H4 (cell line): ENCODE data around the gene DCAF12. TPM values are rescaled to one million over a fixed set of nuclear protein-coding genes. Genes with fewer than 3 reads are reported as not detected.

Experiments
- DNase-seq: peaks from one replicate; pipeline ENCODE4 v3.0.0-alpha.2; 2015; ENCODE audit warnings: low spot score
- total RNA-seq: library from RNA; depleted of rRNA; stranded (reverse); fragments of >200 nt; shearing (Covaris generic); gene quantifications from 2 replicates; pipeline ENCODE4 v1.2.3, GENCODE V29; 2014

The DCAF12 gene
- total RNA-seq, 1 experiment from 2014 or later: 38.8 TPM

DNA sequence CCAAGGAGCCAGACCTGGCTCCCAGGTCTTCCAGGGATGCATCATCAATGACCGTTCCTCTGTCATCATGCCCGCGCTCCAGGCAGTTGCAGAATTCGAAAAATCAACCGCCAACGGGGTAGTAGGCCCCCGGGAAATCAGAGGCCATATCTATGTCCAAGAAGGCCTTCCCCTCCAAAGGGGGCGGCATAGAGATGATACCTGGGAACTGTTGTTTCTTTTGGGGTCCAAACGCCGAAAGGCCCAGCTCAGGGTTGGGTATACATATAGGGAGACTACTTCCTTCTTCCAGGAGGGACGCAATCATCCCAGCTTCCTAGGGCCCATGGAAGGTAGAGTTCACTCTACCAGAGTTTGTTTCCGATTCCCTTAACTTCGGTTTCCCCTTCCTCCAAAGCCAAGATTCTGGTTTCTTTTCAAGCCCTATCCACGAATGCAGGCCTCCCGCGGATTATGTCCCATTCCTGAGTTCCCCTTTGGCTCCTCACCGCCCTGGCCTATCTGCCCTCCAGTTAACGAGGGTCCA, 754 bp downstream of the DCAF12 start:
- no peak for DNase-seq

DNA sequence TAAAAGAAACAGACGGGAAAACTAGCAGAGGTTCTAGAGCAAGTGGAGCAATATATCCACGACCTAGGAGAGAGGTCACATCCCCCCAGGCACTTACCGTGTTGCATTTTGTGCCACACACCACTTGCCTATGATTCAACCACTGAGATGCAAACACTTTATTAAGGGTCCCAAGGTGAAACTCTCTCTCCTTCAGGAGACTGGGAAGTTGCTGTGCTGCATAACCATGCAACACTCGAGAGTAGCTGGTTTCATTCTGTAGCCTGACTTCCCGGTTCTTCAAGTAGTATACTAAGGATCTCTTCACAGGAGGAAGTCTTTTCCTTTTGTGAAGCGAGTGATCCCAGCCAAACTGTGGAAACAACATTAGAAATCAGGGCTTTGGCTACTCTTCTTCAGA, 1.6 kb downstream of the DCAF12 start:
- no peak for DNase-seq

DNA sequence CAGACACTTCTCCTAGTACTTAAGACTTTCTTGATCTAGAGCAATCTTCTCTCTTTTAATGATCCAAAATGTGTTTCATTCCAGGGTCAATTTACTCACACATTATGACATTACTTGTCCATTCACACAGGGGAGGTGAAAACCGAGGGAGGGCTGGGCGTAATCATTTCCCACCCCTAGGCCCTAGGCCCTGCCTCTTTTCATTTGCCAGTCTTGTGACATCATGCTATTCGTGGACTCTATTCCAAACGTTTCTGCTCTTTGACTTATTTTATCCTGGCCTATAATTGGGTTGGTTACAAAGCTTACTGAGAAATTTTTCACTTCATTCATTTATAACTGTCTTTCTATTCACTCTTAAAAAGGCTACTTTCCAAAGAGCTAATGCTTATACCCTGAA, 2.4 kb downstream of the DCAF12 start:
- DNase-seq: no peak

DNA sequence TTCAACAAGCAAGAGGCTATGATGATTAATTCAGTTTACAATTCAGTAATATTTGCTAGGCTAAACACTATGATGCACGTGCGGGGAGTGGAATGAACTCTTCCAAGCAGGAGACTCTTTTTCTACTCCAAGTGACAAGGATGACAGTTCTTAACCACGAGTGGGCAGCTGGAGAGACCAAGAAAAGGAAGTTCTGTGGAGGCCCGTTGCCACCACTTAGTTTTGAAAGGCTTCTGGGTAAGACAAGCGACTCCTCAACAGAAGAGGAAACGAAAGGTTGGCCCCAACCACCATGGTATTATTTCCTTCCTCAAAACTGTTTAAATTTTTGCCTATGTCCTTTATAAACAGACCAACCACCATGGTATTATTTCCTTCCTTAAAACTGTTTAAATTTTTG, 2.8 kb downstream of the DCAF12 start:
- DNase-seq: no peak

DNA sequence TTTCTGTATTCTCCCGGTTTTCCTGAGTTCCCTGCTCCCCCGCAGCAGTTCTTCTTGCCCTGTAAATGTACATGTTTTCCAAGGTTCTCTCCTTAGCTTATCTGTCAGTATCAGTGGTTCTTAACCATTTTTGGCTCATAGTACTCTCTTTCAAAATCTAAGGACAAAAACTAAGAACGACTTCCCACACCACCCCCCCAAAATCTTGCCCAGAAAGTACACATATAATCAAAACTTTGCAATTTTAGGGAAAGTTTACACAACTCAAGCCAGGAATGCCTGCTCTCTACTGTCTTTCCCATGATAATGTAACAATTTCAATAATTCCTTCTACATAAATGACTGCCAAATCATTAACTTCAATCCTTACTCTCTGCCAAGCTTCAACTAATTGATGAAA, 4.5 kb downstream of the DCAF12 start:
- no peak for DNase-seq

DNA sequence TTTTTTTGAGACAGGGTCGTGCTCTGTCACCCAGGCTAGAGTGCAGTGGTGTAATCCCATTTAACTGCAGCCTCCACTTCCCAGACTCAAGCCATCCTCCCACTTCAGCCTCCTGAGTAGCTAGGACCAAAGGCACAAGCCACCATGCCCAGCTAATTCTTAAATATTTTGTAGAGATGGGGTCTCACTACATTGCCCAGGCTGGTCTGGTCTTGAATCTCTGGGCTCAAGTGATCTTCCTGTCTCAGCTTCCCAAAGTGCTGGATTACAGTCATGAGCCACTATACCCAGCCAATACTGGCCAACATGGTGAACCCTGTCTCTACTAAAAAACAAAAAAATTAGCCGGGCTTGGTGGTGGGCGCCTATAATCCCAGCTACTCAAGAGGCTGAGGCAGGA, 6.8 kb downstream of the DCAF12 start:
- no peak for DNase-seq

DNA sequence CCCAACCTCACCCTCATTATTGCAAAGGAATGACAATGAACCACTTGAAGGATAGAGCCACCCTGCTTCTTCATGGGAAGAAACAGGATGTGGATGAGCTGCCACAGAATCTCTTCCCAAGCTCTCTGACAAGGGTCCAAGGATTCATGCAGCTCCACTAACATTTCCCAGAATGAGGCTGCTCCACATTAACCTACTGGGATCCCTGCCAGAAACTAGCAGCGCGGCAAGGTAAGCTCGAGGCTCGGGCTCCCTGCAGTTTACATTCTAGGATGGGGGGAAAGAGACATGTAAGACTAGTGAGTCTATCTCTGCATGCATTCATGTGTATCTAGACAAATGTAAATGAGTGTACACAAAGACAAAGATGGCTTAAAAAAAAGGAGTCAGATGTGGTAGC, 12.1 kb downstream of the DCAF12 start:
- DNase-seq: no peak

DNA sequence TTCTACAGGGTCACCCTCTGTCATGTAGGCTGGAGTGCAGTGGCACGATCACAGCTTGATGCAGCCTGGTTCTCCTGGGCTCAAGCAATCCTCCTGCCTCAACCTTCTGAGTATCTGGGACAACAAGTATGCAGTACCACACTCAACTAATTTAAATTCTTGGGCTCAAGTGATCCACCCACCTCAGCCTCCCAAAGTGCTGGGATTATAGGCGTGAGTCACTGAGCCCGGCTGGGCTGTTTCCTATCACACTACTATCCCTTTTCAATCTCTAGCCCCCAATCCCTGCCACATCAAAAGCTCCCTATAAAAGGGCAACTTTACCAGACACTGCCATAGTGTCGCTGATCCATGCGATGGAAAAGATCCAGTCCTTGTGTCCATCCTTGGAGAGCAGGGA, 20.4 kb downstream of the DCAF12 start:
- no peak for DNase-seq

DNA sequence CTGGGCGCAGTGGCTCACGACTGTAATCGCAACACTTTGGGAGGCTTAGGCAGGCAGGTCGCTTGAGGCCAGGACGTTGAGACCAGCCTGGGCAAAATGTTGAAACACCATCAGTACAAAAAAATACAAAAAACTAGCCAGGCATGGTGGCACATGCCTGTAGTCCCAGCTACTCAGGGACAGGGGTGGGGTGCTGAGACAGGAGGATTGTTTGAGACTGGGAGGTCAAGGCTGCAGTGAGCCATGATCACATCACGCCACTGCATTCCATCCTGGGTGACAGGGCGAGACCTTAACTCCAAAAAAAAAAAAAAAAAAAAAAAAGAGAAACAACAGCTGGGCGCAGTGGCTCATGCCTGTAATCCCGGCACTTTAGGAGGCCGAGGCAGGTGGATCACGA, 23.7 kb downstream of the DCAF12 start:
- DNase-seq: no peak

DNA sequence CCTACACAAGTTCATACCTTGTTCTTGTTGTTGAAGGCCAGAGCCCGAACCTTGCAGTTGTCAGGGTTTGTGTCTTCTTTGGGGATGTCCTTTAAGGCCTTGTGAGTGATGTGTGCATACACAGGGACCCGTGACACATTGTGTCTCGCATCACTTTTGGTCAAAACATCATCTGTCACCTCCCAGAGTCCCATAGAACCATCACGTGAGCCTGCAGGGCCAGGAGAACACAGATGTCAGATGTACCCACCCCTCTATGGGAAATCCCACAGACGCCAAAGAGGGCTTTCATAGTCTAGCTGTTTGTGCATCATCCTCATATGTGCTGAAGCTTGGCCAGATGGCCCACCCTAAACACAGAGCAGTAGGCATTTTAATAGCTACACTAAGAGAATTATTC, 28.2 kb downstream of the DCAF12 start:
- no peak for DNase-seq

DNA sequence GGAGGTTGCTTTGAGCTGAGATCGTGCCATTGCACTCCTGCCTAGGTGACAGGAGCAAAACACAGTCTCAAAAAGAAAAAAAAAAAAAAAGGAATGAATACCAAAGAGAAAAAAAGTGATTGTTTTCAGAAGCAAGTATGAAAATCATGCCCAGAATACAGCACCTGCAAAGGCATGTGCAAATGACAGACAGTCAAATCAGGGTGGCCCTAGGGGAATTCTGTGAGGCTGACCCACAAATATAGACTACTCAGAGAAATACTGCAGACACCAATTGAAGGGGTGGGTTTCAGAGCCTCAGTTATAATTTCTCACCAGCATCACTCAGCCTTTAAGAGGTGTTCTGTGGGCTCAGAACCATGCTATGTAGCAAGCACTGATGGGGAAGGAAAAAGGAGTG, 28.6 kb downstream of the DCAF12 start:
- no peak for DNase-seq

DNA sequence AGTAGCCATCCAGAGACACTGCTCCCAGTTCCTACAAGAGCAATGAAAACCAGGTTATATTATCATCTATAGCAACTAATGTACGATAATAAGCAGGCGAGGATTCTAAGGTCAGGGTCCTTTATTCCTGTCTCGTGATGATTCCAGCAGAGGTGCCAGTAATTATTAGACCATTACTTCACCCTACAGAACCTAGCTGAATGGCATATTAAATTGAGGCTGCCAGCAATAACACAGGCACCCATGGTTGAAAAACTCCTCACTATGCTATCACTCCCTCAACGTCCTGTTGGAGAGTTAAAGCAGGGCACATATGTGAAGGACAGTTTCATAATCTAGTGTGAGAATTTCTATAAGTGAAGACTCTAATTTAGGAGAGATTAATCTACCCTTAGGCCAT, 29.7 kb downstream of the DCAF12 start:
- DNase-seq: no peak

DNA sequence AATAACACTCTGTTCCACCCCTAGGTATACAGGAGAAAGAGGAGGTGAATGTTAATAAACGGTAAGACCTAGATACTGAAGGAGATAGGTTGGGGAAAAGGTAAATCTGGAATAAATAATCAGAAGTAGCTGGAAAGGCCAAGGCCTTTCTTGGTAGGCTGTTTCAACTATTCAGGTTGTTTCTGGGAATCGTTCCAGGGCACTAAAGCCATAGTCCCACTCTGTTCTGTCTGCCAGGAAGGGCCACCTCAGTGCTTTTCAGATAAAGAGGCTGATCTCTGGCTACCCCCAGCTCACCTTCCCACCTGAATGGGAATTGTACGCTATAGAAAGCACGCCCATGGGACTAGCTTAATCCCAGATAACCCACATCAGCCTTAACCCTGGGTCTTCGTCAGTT, 32.9 kb downstream of the DCAF12 start:
- DNase-seq: no peak

DNA sequence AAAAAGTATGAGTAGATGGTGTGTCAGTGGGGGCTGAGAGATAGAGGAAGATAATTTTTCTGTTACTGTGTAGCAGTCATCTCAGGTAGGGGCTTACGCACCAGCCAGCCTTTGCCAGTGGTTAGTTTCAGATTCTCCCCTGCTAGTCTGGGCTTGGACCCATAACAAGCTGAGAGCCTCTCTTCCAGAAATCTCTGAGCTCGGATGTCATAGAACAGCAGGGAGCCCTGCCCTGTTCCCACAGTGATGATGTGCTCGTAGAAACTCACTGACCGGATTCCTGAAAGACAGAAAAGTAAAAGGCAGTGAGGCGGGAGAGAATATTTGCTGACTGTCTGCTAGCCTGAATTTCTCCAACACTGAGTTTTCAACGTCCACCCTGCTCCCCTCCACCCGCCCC, 37.2 kb downstream of the DCAF12 start:
- DNase-seq: no peak

DNA sequence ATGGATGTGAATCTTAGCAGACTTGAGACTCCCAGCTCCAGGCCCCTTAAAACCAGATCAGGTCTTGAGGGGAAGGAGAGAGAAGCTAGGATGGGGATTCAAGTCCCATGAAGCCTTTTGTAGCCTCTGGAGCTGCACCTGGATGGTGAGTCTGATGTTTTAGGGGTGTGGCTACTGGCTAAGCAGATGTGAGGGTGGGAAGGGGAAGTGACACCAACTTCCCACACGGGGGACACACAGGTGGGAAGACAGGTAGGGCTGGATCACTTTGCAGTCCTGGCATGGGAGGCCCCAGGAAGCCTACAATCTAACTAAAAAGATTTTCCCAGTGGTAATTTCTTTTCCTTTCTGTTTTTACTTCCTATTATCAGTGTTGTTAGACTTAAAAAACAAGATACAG, 39.1 kb downstream of the DCAF12 start:
- DNase-seq: no peak

DNA sequence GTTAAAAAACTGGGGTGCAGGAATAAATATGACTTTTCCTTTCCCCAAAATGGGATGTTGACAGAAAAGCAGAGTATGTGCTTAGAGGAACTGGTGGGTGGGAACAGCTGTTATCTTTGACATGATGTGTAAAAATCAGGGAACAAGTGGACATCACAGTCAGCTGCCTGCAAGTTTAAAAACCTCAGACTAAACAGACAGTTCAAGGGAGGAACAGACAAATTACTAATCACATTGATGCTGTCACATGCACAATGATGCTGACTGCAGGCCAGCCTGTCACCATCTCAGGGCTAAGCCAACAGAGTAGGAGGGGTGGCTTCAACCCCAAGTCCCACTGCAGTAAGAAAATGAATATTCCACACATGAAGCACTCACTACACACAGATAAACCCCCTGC, 39.6 kb downstream of the DCAF12 start:
- DNase-seq: no peak

DNA sequence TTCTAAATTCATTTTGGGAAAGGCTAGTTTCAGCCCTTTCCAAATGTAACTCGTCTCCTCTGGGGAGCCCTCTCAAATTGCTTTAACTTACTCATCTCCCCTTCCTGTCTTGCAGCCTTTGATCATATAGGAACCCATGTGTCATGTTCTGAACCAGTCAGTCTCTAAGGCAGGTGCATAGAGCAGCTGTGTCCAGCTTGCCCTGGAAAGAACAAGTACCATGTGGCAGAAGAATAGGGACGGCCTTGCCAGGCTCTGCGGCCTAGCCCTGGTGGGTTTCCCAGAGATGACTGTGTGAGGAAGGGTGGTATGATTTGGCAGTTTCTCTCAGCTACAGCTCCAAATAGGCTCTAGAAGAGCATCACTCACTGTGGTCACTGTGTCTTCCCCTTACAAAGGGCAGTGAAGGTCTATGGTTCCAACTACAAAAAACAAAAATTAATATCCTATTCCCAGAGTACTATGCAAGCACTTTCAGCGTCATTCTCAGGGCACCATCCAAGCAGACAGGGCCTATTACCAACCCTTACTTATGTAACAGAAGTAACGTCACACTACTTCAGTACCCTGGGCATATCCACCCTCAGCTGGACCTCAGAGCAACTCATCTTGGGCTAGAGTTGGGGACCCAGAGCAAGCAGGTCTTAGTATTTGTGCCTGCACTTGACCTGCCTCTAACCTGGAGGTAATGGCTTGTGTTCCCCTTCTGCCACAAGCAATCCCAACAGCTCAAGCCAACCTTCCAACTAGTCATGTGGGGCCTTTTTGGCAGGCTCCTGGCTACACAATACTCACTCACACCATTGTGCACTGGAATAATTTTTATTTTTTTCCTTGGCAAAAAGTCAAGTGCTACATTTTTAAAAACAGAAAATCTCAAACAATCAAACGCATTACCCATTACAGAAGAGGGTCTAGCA, 40.7 kb downstream of the DCAF12 start:
- no peak for DNase-seq

DNA sequence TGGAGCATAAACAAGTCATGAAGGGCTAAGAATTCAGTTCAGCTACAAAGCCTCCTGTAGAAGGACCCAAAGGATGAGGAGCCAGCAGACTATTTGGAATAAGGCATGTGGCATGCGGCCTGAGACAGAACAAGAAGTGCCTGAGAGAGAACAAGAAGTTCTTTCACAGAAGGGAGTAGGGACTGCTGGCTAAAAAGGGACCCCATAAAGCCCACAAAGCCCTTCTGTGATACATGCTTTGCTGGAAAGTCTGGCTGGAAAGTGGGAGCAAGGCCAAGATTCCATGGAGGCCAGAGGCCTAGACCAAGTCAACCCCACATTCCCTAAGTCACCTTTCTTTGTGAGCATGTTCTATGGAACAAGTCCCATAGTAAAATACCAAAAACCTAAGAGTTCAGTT, 41.9 kb downstream of the DCAF12 start:
- no peak for DNase-seq

DNA sequence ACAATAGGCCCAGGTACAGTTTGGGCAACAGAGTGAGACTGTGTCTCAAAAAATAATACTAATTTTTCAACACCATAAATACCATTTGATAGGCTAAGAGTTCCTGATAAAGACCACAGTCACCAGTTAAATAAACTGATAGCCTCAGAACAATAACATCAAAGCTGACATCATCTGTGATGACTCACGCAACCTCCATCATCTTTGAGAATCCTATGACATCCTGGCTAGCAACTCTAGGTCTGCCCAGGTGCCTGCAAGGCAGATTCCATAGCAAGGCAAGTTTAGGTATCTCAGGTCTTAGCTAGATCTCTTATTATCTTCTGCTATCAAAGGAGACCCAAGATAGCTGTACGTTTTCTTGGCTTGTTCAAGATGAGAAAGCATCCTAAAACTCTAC, 47.3 kb downstream of the DCAF12 start:
- peak; percentile 29 for DNase-seq

DNA sequence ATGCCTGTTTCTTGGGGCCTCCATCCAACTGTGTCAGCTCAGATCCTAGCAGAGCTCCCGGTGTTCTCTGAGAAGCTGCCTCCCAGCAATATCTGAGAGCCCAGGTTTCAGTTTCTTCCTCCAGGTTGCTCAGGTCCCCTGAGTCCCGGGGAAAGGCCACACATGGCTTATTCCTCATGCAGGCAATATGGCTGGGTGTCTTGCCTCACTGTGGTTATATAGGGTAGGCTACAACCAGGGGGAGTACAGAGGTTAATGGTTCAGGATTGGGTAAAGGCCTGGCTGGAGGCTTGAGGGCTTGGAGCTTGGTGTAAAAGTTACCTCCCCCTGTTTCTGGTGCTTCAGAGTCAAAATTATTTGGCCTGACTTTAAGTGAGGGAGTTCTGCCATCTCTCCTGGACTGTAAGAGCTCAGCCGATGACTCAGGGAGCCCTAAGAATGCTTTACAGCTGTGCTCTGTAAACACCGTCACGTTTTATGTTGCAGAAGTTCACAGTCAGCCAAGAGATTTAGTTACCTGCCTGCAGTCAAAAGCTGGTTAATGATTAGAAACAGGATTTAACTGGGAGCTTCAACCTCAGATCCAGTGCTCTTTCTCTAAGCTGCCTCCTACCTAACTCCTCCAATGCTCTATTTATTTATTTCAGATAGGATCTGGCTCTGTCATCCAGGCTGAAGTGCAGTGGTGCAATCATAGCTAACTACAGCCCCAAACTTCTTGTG, 53.5 kb downstream of the DCAF12 start:
- DNase-seq: peak; percentile 93

DNA sequence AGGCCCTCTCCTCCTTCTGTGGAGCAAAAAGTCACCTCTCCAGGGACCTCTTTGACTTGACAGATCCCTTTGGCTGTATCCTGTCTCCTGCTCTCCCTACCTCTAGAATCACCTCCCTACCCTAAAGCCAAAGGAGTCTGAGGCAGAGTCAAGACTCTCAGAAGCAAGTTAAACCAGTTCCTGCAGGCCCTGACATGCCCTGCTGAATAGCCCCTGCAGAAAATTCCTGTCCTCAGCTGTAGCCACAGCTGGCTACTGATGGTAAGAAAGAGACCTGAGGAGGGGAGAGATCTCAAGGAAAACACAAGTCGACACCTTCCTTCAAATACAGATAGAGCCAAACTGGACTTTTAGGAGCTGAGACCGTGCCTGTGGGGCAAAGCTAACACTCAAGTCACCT, 54.1 kb downstream of the DCAF12 start:
- no peak for DNase-seq

DNA sequence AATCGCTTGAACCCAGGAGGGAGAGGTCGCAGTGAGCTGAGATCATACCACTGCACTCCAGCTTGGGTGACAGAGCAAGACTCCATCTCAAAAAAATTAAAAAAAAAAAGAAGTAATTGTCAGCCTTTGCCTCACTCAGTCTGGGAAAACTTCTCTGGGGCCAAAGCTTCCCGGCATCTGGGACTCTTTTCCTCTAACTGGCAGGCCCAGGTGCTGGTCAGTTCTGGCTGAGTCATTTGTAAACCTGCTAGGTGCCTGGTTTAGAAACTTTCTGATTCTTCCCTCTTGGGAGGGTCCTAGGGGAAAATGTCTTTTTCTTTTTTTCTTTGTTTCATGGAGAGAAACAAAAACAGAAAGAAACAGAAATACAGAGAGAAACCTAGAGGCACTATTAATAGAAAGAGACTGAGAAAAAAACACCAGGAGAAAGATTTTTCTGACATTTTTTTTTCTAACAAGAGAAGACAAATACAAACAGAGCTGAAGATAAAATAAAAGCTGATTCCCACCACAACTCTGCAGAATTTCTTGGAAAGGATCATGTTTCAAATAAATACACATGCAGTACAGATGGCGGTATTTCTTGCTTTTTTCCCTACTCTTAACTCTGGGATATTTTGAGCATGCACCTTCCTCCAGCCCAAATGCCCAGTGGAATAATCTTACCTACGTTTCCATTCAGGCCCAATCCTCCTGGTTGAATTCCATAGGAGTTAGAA, 55.7 kb downstream of the DCAF12 start:
- peak; percentile 38 for DNase-seq
